ENCODE measurements around the gene PAPPA2.

Gene PAPPA2

DNA sequence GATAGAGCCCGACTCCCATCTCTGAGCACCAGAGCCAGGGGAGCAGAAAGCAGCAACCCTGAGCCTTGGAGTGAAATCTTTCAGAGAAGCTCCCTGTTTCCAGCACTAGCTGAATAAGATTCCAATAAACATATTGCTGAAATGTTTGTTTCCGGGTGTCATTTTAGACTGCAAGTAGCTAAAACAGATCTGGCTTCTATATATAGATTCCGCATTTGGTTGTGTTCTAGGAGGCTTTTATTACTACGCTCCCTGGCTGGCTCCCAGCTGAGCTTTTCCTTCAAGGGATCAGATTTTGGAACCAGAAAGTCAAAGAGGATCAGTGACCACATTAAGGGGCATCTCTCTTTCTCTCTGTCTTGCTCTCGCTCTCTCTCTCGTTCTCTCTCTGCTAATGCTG, 88.2 kb downstream of the PAPPA2 start:
- no peak overlapping the region for H3K4me3 ChIP-seq (replicated peaks; ENCODE audit: low read depth, low read length)
- no peak for DNase-seq (ENCODE audit: low read depth)
- TF ChIP-seq, protein P1, sequence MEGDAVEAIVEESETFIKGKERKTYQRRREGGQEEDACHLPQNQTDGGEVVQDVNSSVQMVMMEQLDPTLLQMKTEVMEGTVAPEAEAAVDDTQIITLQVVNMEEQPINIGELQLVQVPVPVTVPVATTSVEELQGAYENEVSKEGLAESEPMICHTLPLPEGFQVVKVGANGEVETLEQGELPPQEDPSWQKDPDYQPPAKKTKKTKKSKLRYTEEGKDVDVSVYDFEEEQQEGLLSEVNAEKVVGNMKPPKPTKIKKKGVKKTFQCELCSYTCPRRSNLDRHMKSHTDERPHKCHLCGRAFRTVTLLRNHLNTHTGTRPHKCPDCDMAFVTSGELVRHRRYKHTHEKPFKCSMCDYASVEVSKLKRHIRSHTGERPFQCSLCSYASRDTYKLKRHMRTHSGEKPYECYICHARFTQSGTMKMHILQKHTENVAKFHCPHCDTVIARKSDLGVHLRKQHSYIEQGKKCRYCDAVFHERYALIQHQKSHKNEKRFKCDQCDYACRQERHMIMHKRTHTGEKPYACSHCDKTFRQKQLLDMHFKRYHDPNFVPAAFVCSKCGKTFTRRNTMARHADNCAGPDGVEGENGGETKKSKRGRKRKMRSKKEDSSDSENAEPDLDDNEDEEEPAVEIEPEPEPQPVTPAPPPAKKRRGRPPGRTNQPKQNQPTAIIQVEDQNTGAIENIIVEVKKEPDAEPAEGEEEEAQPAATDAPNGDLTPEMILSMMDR (IDR thresholded peaks at IDR 0.05; ENCODE audit: low read length, missing control alignments) = no peak

DNA sequence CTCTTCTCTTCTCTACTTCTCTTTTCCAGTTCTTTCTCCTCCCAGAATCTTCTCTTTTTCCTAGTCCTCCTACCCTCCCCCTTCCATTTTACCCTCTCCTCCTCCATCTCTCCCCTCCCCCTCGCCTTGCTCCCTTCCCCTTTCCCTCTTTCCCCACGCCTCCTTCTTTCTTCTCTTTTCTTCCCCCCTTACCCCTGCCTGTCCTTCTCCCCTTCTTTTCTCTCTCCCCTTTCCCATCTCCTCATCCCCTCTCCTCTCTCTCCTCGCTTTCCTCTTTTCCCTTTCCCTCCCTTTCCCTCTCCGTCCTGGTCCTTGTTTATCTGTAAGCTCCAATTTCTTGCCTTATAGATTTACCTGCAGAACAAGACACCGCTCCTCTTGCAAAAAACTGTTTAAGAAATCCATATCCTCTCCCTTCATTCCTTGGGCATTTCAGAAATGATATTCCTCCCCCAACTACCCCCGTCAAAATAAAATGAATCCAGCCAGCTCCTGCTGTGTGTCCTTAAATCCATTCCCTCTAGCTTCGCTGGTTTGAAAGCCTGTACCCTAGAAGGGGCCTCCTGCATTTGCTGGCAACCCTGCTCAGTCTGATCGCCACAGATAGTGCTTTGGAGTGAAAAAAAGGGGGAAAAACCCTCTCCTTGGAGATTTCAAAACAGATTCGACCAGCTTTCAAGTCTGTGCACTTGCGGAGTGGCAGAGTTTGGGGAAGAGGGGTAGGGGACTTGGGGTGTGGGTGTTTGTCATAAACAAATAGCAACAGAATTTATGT, 89.4 kb downstream of the PAPPA2 start:
- TF ChIP-seq, protein P1 (IDR thresholded peaks at IDR 0.05; ENCODE audit: low read length, missing control alignments) = no peak

DNA sequence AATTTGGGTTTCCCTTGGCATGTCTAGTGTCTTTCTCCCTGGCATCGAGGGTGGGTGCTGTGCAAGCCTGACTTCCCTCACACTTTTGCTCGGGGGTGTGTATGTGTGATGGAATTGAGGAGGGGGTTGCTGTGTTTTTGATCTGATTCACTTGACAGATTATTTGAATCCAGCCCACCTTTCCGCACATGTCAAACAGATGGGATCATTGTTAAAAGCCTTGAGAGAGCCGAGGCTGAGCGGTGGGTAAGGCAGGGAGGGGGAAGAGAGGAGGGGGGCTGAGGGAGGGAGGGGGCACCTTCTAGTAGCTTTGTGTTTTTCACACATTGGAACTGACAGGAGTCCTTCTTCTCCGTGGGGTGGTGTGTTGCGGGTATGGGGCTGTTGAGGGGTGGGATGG, 90.0 kb downstream of the PAPPA2 start:
- H3K4me3 ChIP-seq (replicated peaks; ENCODE audit: low read depth, low read length) = no peak overlapping the region
- TF ChIP-seq, protein P1 (IDR thresholded peaks at IDR 0.05; ENCODE audit: low read length, missing control alignments) = no peak
- DNase-seq (ENCODE audit: low read depth) = no peak

More for the DNA sequence above, 89.4 kb downstream of the PAPPA2 start:
- no peak overlapping the region for H3K4me3 ChIP-seq (replicated peaks; ENCODE audit: low read depth, low read length)
- no peak for DNase-seq (ENCODE audit: low read depth)

DNA sequence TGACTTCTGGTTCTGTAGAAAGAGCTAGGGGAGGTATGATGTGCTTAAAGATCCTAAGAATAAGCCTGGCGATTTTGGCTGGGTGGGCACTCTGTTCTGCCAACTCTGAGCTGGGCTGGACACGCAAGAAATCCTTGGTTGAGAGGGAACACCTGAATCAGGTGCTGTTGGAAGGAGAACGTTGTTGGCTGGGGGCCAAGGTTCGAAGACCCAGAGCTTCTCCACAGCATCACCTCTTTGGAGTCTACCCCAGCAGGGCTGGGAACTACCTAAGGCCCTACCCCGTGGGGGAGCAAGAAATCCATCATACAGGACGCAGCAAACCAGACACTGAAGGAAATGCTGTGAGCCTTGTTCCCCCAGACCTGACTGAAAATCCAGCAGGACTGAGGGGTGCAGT, 93.3 kb downstream of the PAPPA2 start:
- TF ChIP-seq, protein P1 (IDR thresholded peaks at IDR 0.05; ENCODE audit: low read length, missing control alignments) = no peak
- no peak for DNase-seq (ENCODE audit: low read depth)

DNA sequence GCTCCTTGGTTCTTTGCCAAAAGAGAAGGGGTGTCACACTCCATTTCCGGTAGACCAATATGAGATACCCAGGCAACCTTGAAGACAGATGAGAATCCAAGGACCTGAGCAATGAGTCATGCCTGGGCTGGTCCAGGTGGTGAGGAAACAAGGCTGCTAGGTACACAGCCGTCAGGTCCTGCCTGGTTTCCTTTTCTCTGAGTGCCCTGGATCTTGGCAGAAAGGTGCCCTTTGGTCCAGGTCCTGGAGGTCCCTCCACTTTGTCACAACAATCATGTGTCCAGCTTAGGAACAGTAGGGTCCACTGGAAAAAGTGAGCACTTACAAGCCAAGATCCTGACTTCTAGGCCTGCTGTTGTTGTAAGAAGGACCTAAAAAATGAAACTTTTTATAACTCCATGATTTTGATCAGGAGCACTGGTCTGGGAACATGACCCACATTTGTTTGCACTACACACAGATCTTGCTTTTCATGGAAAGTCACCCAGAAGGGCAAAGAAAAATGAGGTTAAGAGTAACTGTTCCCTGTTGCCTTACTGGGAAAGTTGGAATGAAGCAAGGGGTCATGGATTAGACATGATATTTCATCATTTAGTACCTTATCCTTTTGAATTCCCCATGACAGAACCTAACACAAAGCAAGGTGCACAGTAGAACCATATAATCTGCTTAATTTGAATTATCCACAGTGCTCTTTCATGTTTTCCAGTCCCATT, 94.7 kb downstream of the PAPPA2 start:
- no peak overlapping the region for H3K4me3 ChIP-seq (replicated peaks; ENCODE audit: low read depth, low read length)
- TF ChIP-seq, protein P1 (IDR thresholded peaks at IDR 0.05; ENCODE audit: low read length, missing control alignments) = no peak
- no peak for DNase-seq (ENCODE audit: low read depth)

More for the DNA sequence above, 93.3 kb downstream of the PAPPA2 start:
- no peak overlapping the region for H3K4me3 ChIP-seq (replicated peaks; ENCODE audit: low read depth, low read length)

DNA sequence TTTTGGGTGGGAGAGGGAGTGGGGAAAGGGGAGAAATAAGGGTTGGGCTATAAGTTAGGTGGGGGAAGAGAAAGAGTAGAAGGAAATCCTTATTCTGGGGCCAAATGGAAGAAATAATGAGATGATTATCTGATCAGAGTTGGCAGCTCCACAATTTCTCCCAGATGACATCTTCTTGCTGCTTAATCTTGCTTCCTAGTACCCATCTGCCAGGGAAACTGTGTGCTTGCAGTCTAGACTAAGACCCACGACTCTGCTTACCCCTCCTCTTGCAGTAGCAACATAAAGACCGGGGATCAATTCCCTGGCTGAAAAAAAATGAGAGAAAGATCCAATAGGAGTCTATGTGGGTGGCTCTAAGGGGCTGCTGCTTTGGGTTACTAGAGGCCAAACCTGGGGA, 95.6 kb downstream of the PAPPA2 start:
- no peak overlapping the region for H3K4me3 ChIP-seq (replicated peaks; ENCODE audit: low read depth, low read length)
- DNase-seq (ENCODE audit: low read depth) = no peak
- TF ChIP-seq, protein P1 (IDR thresholded peaks at IDR 0.05; ENCODE audit: low read length, missing control alignments) = no peak
